GM19395 (cell line): ENCODE results near the gene HSD11B2.

Experiments
- ATAC-seq: cut with Tn5 transposase; IDR thresholded peaks from one replicate; pipeline ENCODE4 v1.9.1; 2021; ENCODE audit warnings: mild to moderate bottlenecking, moderate library complexity; ENCODE audit not compliant: unreplicated experiment

The HSD11B2 gene

DNA sequence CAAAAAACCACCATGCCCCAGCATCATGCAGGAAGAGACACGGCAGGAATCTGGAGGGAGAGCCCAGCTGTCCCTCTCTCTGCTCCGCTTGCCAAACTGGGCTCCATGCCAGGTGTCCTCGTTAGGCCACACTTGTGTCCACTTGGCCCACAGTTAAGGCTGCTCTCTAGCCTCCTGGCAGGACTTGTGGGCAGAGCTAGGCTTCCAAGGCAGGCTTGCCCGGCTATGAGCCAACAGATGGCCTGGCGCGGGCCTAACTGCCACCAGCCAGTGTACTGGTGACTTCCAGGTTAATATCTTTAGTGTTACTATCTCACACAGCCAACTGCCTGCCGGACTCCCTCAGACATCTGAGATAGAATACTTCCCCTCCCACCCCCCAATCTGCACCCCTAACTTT, 39.4 kb downstream of the HSD11B2 start:
- no peak for ATAC-seq

DNA sequence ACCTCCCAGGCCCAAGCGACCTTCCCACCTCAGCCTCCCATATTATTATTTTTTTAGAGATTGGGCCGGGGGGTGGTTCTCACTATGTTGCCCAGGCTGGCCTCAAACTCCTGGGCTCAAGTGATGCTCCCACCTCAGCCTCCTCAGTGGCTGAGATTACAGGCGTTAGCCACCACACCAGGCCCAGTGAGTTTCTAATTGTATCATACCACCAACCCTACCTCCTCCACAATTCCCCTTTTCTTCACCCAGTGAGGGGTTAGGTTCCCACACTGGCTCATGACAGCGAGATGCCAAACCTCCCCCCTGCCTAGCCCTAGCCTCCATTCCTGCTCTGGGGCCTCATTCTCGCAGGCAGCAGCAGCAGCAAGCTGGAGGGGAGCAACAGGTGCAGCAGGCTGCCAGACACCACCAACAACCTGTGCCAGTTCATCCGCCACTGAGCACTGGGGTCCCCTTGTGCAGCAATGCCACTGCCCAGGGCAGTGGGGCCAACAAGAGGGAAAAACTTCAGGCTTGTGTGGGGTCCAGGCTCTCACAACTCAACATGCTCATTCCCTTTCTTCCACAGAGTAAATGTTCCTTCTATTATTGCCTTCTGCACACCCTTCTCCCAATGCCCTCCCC, 41.0 kb downstream of the HSD11B2 start:
- ATAC-seq: no peak

DNA sequence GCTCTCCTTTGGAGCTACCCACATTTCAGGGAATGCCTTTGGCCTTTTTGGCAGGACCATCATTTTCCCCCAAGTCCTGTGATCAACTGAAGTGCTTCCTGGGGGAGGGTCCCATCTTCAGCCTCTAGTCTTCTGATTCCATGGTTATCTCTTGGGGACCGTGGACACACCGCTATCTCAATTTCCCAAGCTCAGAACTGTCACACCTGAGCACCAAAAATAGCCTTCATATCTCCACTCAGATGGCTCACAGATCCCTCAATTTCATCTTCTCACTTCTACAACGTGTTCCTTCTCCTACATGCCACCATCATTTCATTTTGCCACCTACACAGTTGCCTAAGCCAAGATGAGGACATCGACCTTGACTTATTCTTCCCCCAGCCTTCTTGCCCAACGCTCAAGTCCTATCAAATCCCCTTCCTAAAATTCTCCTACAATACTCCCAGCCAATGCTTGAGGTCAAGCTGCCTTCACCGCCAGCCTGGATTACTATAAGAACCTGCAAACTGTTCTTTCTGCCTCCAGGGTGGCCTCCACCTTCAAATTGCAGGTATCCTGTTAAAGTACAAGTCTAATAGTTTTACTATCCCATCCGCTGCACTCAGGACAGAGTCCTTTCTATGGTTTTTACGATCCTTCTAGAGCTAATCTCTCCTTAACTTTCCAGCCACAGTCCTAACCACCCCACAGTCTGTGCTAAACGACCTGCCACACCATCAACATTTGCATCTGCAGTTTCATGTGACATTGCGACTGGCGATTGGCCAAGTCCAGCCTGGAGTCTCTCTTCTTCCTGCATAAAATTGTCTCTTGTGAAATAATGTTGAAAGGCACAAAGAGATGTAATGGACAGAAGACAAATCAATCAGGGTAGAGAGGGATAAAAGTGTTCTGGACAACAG, 43.9 kb downstream of the HSD11B2 start:
- ATAC-seq: no peak

GRCh38 chr16:67477960-67478554, 47.1 kb downstream of the HSD11B2 start:
- no peak for ATAC-seq

GRCh38 chr16:67480833-67481560, 50.1 kb downstream of the HSD11B2 start, which contains the start of gene ATP6V0D1:
ATP6V0D1 (minus strand) TSS chr16:67481157; CDS start chr16:67481086, 71 bp downstream.
- peak; percentile 91 for ATAC-seq

DNA sequence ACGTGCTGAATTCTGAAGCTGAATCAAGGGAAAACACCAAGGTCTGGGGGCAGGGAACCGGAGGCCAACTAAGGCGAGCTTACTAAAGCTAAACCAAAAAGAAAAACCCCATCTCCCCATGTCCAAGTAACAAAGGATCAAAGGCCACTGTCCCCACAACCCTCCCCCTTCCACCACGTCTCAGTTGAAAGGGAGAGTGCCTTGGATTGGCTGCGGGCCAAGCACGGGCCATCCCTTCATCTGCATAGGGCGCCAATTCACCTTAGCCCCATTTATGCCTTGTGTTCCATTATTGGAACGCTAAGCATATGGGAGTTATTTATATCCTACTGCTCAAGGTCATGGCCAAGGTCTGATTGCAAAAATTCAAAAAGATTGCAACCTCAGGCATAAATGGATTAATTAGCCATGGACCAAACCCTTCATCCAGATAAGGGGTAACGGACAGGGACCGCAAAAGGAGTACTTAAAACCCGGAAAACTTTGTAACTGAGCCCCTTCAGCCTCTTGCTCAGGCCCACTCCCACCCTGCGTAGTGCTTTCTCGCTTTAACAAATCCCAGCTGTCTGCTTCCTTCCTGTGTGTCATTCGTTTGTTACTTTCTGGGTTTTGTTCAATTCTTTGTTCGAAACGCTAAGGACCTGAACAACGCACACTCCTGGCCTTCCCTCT, 50.8 kb downstream of the HSD11B2 start:
- peak; percentile 4 for ATAC-seq

GRCh38 chr16:67482233-67482924, 51.5 kb downstream of the HSD11B2 start:
- ATAC-seq: no peak

DNA sequence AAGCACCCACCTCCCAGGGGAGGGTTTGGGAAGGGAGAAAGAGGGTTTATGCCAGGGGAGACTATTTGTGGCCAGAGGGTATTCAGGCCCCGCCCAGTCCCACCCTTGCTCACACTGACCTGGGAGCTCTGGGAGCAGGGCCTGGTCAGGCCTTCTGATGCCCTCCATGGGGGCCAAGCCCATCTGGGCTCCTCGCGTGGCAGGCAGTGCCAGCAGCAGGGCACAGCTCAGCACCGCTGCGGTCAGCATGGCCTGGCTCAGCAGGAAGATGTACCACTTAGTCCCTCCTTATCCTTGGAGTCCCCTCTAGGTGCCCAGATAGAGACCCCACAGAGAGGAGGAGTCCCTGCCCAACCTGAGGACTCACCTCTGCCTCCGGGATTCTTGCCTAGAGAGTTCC, 52.2 kb downstream of the HSD11B2 start, which contains the start of gene AGRP:
AGRP (minus strand) TSS at position 398 of the 400 bp plus-strand sequence; CDS start at position 249, 149 bp downstream.
- no peak for ATAC-seq

DNA sequence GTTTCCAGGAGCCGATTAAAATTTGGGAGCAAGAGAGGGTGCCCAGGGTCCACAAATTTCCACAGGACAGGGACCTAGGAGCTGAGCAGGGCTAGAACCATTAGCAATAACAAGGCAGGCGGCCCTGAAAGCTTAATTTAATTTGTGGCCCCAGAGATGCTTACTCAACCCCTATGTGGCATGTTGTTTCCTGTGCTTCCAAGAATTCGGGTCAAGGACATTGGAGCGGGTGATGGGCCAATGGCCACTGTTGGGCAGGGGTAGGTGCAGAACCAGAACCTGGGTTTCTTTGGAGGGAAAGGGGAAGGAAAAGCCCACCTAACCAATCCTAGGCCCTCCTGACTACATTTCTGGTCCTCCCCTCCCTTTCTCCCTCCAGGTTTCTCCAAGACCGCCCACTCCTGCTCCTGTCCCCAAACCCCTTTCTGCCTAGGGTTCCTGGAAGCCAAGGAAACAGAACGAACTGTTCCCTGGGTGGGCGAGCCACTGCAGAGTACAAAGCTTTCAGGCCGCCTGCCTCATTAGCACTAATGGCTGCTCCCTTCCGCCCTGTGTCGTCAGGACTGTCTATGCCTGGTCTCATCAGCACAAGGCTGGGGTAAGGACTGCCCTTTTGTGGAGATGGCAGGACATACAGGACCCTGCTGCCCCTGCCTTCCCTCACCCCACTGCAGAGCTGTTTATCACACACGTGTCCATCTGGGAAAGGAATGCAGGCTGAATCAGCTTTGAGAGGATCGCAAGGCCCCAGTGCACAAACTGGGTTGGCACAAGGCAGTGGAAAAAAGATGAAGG, 53.0 kb downstream of the HSD11B2 start:
- ATAC-seq: no peak

DNA sequence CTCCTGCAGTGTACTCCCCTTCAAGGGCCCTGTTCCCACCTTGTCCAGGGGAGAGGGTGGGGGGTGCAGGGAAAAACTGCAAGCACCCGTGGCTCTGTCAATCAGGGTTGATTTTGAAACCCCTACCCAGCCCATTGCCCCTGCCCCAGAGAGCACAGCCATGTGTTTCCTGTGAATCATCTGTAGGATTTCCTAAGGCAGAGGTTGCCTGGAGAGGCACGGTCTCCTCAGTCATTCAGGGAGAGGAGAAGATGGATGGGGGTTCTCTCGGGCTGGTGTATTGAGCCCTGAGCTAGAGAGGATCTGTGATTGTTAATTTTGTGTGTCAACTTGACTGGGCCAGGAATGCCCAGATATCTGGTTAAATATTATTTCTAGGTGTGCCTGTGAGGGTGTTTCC, 55.9 kb downstream of the HSD11B2 start:
- no peak for ATAC-seq
